GM20431 (cell line): ENCODE measurements around the gene PLEKHM2.

Experiments used
- in situ Hi-C: fragments of 300-500 bp; cut with MseI, MboI; formaldehyde crosslinking; loops from one replicate; pipeline ENCODE4 v1.15.0; 2020; ENCODE audit warnings: low sequenced_read_pairs; ENCODE audit not compliant: unreplicated experiment

Gene PLEKHM2

DNA sequence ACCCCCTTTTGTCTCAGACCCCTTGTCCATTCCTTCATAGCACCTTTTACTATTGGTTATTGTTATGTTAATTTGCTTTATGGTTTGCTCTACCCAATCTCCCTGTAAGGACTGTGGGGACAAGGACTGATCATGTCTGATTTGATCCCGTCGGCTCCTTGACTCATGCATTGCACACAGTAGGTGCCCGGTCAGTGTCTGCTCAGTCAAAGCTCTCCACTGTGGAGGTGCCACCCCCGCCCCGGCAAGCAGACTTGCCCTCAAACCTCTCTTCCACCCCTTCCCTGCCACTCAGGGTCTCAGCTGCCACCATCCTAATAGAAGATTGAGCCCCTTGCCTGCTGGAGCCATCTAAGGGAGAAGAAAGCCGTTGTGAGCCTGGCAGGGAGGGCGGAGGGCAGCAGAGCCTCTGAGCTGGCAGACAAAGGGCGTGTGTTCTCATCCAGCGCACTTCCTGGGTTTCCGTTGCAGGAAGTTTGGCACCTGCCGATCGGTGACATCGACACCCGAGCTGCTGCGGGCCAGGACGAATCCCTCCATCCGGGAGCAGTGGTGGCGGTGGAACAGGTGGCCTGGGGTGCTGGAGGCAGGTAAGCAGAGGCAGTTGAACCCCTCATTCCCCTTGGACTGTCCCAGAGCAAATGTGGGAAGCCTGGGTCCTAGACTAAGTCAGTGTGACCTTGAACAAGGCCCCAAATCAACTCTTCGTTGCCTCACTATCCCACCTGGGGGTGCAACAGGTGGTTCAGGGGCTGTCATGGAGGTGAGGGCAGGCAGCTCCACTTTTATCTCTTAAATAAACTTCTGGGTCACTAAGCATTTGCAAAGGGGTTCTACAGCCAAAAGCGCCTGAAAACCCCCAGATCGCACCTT, 72.3 kb downstream of the PLEKHM2 start:
- in situ Hi-C loops = no loop called here

DNA sequence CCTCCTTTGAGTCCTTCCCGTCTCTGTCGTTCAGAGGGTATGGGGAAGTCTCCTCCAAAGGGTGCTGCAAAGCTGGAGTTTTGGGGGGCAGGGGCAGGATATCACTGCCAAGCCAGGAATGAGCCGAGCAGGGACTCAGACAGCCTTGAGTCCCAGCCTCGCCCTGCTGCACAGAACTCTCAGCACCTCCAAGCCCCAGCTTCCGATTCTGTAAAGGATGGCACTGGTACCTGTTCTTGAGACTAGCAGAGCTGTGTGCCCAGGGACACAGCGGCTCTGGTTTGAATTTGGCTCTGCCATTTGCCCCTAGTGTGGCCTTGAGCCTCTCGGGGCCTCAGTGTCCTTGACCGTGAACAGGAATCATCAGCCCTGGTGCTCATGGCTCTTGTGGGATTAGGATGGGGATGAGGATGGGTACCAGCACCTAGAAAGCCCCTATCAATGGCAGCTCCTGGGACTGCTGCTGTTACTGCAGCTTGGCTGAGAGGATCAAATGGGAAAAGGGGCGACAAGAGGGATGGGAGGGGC, 73.0 kb downstream of the PLEKHM2 start:
- in situ Hi-C loops = no loop called here

DNA sequence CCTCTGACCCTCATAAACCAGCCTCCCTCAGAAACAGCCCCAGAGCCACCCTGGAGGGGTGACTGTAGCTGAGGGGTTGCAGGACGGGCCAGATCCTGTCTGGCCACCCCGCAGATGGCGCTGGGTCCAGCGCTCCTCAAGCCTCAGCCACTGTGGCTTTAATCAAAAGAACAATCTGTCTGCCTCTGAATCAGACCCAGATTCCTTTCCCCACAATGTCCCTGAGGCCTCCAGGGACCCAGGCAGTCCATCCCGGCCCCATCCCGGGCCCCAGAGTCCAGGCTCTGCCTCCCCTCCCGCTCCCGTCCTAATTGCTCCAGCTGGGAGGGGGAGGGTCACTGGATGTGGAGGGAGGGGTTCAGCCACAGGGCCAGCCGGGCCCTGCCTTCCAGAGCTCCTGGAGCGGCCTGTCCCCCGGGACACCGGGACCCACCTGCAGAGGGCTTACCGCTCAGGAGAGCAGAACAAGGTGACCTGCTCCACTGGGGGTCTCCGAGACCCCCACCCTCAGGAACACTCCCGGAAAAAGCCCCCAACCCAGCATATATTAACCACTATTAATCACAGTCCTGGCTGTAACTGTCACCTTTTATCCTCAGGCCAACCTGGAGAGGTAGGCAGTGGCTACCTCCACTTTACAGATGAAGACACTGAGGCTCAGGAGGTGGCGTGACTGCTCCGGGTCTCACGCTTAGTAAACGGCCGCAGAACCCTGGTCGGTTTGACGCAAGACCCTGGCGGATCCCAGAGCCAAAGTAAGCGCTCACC, 73.6 kb downstream of the PLEKHM2 start:
- in situ Hi-C loops = no loop called here

DNA sequence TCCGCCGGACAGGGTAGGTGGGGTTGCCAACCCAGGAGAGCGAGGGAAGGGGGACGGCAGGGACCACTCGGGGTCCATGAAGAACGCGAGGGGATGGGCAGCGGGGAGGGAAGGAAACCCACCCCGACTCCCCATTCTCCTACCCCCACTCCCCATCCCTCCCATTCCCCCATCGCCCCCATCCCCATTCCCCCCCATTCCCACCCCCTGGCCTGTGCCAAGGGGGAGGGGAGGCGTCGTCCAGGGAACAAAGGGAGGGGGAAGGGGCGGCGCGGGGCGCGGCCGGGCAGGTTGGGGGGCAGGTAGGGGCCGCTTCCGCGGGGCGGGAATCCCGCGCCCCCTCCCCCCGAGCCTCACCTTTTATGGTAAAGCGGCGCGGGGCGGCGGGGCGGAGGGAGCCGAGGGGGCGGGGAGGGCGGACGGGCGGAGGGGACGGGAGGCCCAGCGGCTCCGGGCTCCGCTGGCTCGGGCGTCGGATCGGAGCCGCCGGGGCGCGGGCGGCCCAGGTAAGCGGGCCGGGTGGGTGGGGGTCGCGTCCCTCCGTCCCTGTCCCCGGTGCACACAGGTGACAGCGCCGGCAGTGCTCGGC, 74.3 kb downstream of the PLEKHM2 start, which contains the start of gene FBLIM1:
TSS of gene FBLIM1 (plus strand) at position 453 of the 589 bp plus-strand sequence. CDS start 6,189 bp downstream, outside the sequence.
- in situ Hi-C loops = no loop called here

DNA sequence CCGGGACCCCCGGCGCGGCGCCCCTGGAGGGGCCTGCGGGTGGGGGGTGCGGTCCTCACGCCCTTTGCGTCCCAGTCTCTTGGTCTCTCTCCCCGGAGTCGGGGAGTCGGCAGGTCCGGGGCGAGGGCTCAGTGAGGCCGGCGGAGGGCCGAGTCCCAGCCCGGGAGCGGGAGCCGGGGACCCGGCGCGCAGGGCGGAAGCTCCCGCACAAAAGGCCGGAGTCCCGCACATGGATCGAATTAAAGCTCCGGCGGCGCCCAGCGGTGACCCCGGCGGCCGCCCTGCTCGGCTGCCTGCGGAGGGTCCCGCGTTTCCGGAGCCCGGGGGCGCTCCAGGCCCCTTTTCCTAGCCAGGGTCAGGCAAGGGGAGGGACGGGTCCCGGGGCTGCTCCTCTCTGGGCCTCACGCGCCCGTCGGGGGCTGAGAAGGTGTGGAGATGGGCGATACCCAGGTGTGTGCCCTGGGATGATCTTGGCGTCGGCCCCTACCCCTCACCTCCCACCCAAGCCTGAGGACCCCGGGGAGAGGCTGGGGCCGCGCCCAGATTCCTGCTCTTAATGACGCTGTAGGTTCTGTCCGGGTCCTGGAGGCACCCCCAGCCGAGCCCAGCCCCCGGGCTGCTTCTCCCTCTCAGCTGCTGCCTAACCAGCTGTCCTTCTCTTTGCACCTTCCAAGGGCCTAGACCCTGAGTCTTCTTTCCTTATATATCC, 75.0 kb downstream of the PLEKHM2 start:
- in situ Hi-C loops = no loop called here

DNA sequence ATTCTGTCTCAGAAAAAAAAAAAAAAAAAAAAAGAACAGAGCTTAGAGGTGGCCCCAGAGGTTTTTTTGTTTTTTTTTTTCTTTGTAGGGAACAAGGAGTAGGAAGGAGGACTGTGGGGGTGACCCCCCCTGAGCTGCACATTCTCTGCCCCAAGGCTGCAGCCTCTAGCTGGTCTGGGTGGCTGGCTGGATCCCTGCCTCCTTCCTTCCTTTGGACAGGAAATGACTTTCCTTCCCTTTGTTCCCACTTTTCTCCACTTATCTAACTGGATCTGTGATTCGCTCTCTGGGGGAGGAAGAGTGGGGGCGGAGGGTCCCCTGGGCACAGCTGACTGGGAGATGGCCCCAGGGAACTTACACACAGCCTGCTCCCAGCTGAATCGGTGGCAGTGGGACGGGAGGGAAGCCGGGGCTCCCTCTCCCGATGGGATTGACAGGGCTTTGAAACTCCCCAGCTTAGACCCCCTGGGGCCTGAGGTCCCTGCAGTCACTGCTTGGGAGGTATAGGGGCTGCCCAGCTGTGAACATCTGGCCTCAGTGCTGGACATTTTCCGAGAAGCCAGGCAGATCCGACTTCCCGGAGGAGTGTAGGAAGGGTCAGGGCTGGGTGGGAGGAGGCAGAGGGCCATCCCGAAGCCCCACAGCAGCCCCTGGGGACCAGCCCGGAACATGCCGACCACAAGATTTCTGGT, 76.5 kb downstream of the PLEKHM2 start:
- in situ Hi-C loops = no loop called here

DNA sequence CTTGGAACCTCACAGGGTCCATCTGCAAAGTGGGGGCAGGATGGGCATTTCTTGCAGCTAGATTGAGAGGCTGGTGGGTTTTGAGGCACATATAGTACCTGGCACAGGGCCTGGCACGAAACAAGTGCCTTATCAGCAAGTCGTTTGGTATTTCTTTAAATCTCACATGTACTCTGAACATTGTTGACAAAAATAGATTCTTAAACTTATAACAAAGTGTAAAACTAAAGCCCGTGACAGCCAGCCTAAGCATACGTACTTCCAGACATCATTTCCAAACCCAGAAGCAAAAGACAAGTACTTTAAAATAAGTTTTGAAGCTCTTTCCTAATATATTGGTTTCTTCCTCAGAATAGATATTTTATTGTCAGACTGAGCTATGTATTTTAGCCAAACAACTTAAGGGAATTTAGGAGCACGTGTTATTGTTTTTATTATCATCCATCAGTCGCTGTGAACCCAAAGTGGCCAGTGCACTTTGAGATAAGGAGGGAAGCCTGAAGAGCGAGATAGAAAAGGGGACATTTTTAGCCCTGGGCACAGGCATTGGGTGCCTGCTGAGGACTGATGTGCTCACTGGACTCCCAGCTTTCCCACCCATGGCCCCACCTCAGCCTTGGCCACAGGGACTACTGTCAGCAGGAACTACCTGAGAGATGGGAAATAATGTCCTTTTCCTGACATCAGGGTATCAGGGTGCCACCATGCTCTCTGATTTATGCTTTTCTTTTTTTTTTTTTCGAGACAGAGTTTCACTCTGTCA, 77.4 kb downstream of the PLEKHM2 start:
- in situ Hi-C loops = no loop called here

DNA sequence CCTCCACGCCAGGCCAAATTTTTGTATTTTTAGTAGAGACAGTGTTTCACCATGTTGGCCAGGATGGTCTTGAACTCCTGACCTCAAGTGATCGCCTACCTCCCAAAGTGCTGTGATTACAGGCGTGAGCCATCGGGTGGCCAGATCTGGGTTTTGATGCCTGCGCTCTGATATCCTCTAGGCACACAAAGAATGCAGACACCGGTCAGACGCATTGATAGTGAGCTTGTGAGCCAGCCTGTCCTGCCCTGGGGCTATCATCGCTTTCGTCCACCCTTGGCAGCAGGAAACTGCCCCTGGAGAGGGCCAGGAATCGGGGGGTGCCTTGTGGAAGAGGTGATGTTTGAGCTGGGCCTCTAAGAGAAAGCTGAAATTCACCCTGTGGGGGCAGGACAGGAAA, 78.4 kb downstream of the PLEKHM2 start:
- in situ Hi-C loops = no loop called here

DNA sequence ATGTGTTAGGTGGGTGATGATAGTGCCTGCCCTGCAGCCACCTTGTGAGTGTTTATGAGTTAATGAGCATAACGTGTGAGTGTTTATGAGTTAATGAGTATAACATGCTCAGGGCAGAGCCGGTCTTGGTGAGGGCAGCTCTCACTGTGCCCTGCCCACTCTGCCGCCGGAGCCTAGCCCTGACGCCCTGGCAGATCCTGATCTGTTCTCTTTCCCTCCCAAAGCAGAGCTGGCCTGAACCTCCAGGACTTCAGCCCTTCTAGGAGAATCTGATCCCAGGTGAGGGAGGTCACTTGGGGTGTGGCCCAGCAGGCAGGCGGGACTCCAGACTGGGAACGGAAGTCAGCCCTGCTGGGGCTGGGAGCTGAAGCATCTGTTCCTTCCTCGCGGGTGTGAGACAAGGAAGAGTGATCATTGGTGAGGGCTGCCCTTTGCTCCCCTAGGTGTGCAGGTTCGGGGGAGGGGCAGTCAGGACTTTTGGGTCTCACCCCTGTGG, 80.2 kb downstream of the PLEKHM2 start:
- in situ Hi-C loops = no loop called here

DNA sequence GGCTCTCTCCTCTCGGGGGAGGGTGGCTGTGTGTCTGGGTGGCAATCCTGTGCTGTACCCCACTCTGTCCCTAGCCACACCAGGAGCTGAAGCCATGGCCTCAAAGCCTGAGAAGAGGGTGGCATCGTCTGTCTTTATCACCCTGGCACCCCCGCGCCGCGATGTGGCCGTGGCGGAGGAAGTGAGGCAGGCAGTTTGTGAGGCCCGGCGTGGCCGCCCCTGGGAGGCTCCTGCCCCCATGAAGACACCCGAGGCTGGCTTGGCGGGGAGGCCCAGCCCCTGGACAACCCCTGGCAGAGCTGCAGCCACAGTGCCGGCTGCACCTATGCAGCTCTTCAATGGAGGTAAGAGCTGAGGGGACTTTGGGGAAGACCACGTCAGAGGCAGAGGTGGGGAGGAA, 80.8 kb downstream of the PLEKHM2 start:
- in situ Hi-C loops = no loop called here

DNA sequence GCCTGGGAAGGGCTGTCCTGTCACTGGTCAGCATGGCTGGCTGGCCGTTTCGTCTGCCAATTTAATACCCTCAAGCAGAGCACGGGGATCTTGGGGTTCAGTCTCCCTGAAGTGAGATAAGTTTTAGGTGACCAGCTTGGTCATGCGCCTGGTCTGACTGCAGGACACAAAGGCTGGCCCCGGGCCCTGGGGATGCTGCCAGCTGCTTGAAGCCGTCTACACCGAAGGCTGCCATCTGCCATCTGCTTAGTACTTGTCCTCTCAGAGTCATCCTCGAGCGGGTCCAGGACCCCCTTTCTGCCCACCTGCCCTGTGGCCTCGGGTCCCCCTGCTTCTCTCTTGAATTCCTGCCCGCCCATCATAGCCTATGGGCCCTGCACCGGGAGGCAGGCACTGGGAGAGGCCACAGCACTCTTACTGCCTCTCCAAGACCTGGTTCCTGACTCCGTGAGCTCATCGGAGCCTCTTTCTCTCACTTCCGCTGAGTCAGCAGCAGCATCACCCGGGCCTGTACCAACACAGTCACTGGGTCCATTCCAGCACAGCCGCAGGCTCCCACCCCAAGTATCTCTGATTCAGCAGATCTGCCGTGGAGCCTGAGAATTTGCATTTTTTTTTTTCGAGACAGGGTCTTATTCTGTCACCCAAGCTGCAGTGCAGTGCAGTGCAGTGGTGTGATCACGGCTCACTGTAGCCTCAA, 81.5 kb downstream of the PLEKHM2 start:
- in situ Hi-C loops = no loop called here

DNA sequence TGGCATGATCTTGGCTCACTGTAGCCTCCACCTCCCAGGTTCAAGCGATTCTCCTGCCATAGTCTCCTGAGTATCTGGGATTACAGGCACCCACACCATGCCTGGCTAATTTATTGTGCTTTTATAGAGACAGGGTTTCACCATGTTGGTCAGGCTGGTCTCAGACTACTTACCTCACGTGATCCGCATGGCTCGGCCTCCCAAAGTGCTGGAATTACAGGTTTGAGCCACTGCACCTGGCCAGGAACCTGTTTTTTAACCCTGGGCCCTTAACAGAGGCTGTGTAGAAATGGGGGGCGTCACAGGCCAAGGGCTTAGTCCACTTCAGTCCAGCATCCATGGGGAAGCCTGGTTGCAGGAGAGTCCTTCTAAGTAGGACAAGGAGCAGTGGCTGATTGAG, 83.8 kb downstream of the PLEKHM2 start:
- in situ Hi-C loops = no loop called here

DNA sequence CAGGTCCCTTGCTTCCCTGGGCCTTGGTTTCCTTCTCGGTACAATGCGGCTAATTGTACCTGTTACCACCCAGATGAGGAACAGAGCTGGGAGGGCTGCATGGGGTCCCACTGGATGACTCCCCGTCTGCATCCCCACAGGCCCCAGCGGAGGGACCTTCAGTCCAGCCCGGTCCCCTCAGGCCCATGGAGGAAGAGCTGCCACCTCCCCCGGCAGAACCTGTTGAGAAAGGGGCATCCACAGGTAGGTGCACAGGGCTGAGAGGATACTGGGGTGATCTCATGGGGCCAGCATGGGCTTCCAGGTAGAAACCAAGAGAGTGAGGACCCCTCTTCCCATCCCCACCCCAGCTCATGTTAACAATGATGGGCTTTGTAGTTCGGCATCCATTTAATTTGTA, 84.3 kb downstream of the PLEKHM2 start:
- in situ Hi-C loops = no loop called here

DNA sequence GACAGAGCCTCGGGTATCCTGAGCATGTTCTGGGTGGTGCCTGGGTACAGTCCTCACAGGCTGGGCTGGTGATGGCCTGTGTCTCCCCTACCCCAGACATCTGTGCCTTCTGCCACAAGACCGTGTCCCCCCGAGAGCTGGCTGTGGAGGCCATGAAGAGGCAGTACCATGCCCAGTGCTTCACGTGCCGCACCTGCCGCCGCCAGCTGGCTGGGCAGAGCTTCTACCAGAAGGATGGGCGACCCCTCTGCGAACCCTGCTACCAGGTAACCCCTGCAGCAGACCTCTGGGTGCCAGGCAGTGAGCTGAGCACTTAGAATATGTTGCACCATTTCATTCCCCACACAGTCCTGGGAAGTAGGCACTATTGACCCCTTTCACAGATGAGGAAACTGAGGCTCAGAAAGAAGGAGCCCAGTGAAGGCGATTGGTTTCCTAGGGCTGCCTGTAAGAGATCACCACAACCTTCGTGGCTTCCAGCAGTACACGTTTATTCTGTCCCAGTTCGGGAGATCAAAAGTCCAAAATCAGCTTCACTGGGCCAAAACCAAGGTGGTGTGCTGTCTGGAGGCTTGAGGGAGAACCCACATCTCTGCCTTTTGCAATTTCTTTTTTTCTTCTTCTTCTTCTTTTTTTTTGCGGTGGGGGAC, 86.3 kb downstream of the PLEKHM2 start:
- in situ Hi-C loops = no loop called here

DNA sequence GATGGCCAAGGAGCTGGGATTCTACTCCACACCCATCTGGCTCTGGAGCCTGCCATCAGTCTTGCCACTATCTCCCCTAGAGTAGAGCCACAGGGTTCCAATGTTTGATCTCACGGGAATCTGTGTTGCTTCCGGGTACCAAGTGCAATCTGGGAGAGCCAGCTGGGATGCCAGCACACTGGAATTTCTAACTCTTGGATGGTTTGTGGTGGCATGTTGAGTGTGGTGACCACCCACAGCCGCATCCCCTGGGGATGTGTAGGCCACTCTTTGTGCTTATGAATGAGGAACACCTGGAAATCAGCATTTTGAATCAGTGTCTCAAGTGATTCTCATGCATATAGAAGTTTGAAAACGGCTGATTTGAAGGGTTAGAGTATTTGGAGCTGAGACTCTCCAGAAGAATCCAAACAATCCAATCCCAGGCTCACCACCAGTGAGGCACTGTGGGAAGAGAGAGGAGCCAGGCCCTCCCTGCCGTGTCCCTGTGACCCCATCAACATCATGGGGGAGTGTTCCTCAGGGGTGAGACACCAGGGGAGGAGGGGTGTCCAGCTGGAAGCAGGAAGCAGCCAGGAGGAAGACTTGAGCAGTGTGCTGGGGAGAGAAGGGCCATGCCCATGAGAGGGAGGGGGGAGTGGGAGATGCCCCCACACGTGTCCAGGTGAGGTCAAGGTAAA, 87.9 kb downstream of the PLEKHM2 start:
- in situ Hi-C loops = no loop called here

DNA sequence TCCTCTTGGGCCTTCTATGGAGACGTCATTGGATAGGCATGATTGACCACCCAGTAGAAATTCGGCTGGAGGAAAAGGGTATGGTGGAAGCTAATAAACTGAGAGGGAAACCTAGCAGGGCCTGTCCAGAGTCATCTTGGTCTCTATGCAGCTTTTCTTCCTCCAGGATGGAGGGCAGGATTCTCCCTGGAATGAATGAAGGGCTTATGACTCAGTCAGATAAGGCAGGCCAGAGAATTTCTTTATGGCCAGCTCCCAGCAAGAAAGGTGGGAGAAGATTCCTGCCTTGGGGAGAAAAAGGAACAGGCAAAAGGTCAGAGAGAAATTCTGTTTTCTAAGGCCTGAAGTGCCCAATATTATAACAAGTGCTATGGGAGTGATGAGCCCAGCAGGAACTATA, 91.6 kb downstream of the PLEKHM2 start:
- in situ Hi-C loops = no loop called here
